Stimulated activated CD4-positive, alpha-beta T cell treated with anti-CD3 and anti-CD28 coated beads, Interleukin-2, amount 100 ng/mL, for 48 hours (primary cell): ENCODE results near the gene FBN1.

Source experiments
- DNase-seq, 2 donors: peaks; one replicate each; pipeline ENCODE4 v3.0.0-alpha.2; 2020

Gene FBN1

DNA sequence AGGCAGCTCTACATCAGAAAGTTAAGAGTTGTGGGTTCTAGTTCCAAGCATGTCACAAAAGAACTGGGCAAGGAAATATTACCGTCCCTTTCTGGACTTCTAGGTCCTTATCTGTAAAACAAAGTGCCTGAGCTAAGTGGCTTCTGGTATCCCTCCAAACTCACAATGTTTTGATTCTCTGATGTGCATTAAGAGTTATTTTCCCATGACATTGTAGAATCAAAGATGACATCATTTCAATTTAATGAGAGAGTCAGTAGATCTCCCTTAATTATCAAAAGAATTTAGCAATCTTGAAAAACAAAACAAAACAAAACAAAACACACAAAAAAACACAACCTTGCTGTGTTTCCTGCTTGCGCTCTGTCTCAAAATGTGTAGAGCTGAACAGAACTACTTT is 225.6 kb downstream of the FBN1 start:
- DNase-seq: no peak

- DNase-seq: no peak
These were observed 227.2 kb downstream of the FBN1 start for GRCh38 chr15:48418343-48418742.

GRCh38 chr15:48416301-48416700 is 229.2 kb downstream of the FBN1 start:
- no peak for DNase-seq

DNA sequence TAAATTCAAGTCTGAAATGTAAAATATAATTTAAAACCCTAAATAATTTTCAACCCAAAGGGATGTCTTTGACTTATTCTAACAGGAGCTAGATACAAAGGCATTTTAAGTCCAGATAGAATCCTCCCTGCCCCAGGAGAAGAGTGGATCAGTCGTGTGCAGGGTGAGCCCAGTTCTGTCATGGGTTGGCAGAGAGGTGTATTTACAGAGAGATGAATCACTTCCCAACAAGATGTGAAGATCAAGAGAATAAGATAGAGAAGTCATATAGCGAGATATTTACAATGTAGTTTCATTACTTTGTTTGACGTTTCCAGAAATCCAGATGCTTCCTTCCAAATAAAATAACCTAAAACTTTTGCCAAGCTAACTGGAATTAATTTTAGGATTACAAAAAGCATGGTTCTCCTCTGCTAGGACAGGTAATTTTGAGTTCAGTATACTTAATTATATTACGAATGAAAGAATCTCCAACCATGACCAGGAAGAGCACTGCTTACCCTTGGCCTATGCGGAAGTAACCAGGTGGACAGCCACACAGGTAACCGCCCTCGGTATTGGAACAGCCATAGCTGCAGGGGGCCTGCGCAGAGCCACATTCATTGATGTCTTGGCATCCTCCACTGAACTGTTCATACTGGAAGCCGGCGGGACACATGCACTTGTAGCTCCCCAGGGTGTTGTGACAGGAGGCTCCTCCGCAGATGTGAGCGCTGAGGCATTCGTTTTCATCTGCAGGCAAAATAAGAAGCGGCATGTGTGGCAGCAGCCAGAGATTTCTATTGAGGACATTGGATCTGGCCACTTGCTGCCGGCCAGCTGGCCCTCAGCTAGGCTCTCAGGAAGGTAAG is 230.2 kb downstream of the FBN1 start:
- DNase-seq: no peak

DNA sequence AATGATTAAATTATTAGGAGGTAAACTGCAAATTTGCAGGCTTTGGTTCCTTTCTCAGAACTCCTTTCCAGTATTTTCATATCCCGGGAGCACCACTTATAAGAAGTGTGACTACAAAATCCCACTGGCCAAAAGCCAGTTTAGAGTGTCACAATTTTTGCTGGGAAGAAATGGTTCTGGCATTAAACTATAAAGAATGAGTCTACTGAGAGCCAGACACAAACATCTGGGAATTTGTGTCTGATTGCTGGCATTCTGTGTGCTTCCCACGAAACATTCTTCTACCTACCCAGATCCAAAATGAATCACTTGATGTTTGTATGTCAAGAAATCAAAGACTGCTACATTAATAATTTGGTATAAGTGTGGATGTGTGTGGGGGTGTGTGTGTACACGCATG is 231.5 kb downstream of the FBN1 start:
- DNase-seq: no peak

GRCh38 chr15:48413304-48413703 is 232.2 kb downstream of the FBN1 start:
- no peak for DNase-seq

- no peak for DNase-seq
These were observed 233.4 kb downstream of the FBN1 start for GRCh38 chr15:48411971-48412591.

DNA sequence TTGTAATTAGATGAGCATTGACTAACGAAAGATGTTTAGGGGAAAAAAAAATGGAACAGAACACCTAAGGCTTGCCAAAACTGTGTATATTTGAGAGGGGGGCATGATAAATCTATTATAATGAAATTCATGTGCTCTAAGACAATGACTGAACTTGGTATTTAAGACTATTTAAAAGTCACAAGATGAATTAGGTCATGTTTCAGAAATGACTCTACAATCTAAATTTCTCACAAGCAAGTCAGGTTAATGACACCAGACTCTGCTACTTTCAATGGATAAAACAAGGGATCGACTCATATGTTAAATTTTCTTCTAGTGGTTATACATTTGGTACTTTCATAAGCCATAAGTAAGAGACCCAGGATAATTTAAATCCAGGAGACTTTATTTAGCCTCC is 235.9 kb downstream of the FBN1 start:
- no peak for DNase-seq

- no peak for DNase-seq
These were observed 237.2 kb downstream of the FBN1 start for GRCh38 chr15:48408327-48408726.

- DNase-seq: no peak
These were observed 237.9 kb downstream of the FBN1 start for GRCh38 chr15:48407646-48408045.

- no peak for DNase-seq
These were observed 238.6 kb downstream of the FBN1 start for GRCh38 chr15:48406911-48407310.

DNA sequence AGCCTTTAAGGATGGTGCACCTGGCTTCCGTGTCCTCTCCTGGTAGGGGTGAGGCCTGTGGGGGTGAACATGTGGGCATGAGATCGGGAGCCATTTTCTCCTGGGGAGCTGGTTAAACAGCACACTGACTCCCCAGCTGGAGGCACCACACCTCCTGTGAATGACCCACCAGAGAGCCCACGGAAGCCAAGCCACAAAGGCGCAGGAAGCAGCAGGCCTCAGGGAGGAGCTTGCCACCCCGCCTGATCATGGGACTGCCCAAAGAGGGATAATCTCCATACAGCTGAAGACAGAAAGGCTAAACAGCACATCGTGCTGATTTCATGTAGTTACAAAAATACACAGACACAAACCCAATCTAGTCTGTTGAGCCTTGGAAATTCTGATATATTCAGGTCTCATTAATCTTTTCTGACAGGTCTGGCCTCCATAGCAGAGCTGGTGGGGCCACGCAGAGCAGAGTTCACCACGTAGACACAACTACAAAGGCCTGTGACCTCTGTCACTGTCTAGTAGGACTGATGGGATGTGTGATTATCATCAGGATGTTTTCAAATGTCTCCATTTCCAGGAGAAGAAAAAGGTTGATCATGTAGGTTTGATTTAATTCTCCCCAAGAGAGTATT is 239.1 kb downstream of the FBN1 start:
- no peak for DNase-seq

- DNase-seq: no peak
These were observed 242.9 kb downstream of the FBN1 start for GRCh38 chr15:48402427-48403177.

DNA sequence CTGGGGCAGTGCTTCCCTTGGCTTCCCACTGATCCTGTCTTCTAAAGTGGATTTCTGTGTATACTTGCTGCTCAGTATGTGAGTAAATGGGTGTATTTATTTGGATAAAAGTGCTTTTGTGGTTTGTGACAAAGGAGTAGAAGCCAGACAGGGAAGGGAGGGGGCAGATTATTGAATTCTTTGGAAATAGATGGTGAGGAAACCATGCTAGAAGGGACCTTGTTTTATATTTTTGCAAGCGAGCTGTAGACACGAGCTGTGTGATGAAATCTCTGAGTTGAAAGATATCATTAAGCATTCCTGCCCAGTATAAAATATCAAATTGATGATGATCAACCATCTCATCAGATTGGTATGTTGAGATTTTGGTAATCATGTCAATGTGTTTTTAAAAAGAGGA is 245.4 kb downstream of the FBN1 start:
- DNase-seq: no peak

DNA sequence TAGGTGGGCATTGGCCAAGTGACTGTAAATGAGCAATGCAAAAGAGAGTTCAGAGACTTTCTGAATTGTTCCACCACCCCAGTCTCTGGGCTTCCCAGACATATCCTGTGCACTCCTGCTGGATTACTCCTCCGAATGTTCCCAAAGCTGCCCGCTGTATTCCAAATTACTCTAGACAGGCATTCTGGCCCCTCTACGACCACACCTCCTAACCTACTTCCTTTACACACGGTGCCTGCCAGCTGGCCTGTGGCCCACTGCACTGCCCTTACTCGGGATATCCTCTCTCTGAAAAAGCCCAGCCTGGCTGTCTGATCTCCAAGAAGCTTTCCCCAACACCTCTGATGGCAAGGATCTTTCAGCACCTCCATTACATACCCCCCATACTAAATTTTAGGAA is 247.7 kb downstream of the FBN1 start:
- no peak for DNase-seq

DNA sequence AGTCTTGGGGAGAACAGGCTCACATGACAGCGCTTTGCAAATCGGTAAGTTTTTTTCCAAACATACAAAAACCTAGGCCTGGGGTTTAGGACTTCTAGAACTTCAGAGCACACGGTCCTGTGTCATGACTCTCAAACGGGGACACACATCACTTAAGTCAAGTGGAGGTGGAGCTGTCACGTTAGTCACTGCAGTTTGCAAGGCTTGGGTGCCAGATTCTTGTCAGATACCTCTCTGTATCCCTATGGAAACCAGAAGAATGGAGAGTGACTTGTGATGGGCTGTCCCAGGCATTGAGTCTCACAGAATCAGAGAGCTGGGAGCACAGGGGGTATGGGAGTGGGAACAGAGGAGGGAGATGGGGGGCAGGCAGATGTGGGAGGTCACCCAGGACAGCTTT is 249.5 kb downstream of the FBN1 start:
- DNase-seq: no peak

- no peak for DNase-seq
These were observed 249.9 kb downstream of the FBN1 start for GRCh38 chr15:48395521-48396011.

- no peak for DNase-seq
These were observed 250.5 kb downstream of the FBN1 start for GRCh38 chr15:48394970-48395369.

- DNase-seq: no peak
These were observed 251.6 kb downstream of the FBN1 start for GRCh38 chr15:48393645-48394506.

- no peak for DNase-seq
These were observed 253.2 kb downstream of the FBN1 start for GRCh38 chr15:48392356-48392755.

DNA sequence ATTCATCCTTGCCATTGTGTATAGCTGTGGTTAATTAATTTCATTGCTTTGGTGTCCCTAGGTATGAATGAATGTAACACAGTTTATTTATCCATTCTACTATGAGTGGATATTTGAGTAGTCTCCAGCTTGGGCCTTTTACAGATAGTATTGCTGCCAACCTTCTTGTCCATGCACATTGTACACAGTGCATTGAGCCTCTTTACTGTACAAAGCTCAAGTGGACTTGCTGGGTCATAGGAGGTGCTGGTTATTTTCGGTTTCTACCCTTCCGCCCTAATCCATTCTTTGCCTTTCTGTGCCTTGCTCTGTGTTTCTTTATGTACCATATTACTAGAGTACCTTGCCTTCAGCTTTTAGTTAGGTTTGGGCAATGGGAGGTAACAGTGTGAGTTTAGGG is 253.6 kb downstream of the FBN1 start:
- no peak for DNase-seq

GRCh38 chr15:48389691-48390143 is 255.8 kb downstream of the FBN1 start:
- no peak for DNase-seq
